HepG2 (cell line): ENCODE data around the gene COASY. TPM values are rescaled to one million over a fixed set of nuclear protein-coding genes. Genes with fewer than 3 reads are reported as not detected.

ENCODE experiments used
- ASH2L ChIP-seq: fragments of 300-600, 200-600 bp; sonication (generic); IDR thresholded peaks from 2 replicates; pipeline ENCODE4 v1.7.0; 2017; ENCODE audit warnings: low read depth, mild to moderate bottlenecking, moderate library complexity, mixed read lengths, low read length; ENCODE audit not compliant: insufficient read length
- ATF2 ChIP-seq: sonication (generic); formaldehyde crosslinking; IDR thresholded peaks from 2 replicates; pipeline ENCODE4 v1.4.0; 2020; ENCODE audit warnings: missing genetic modification reagents
- FUBP1 ChIP-seq: sonication (generic); formaldehyde crosslinking; IDR thresholded peaks from 2 replicates; pipeline ENCODE4 v1.5.1; 2020; ENCODE audit warnings: missing genetic modification reagents, mild to moderate bottlenecking, borderline replicate concordance
- GTF3A ChIP-seq: sonication (generic); formaldehyde crosslinking; conservative IDR thresholded peaks from 2 replicates; pipeline ENCODE4 v1.4.0; 2020; ENCODE audit warnings: mild to moderate bottlenecking, missing genetic modification reagents
- HES4 ChIP-seq: sonication (generic); formaldehyde crosslinking; IDR thresholded peaks from 2 replicates; pipeline ENCODE4 v1.9.0; 2021; ENCODE audit warnings: mild to moderate bottlenecking, missing genetic modification reagents, borderline replicate concordance
- MTERF4 ChIP-seq: sonication (generic); formaldehyde crosslinking; IDR thresholded peaks from 2 replicates; pipeline ENCODE4 v1.8.0; 2023; ENCODE audit warnings: mild to moderate bottlenecking, missing genetic modification reagents
- MYNN ChIP-seq: sonication (generic); formaldehyde crosslinking; IDR thresholded peaks from 2 replicates; pipeline ENCODE4 v1.4.0; 2020; ENCODE audit warnings: mild to moderate bottlenecking, low read depth, missing genetic modification reagents
- PHF21A ChIP-seq: sonication (generic); formaldehyde crosslinking; IDR thresholded peaks from 2 replicates; pipeline ENCODE4 v1.5.0; 2020; ENCODE audit warnings: mild to moderate bottlenecking, missing genetic modification reagents
- ZFP90 ChIP-seq: sonication (generic); formaldehyde crosslinking; IDR thresholded peaks from 2 replicates; pipeline ENCODE4 v1.8.0; 2022; ENCODE audit warnings: missing genetic modification reagents, mild to moderate bottlenecking, inconsistent platforms, borderline replicate concordance
- ZNF263 ChIP-seq: sonication (generic); formaldehyde crosslinking; IDR thresholded peaks from 2 replicates; pipeline ENCODE4 v1.4.0; 2020; ENCODE audit warnings: missing genetic modification reagents
- ZNF333 ChIP-seq: sonication (generic); formaldehyde crosslinking; IDR thresholded peaks from 2 replicates; pipeline ENCODE4 v1.4.0; 2020; ENCODE audit warnings: mild to moderate bottlenecking, missing genetic modification reagents, borderline replicate concordance
- ZNF432 ChIP-seq: sonication (generic); formaldehyde crosslinking; IDR thresholded peaks from 2 replicates; pipeline ENCODE4 v1.5.0; 2020; ENCODE audit warnings: missing genetic modification reagents, mild to moderate bottlenecking, borderline replicate concordance
- ZNF451 ChIP-seq: sonication (generic); formaldehyde crosslinking; IDR thresholded peaks from 2 replicates; pipeline ENCODE4 v1.5.0; 2020; ENCODE audit warnings: mild to moderate bottlenecking, missing genetic modification reagents
- ZNF550 ChIP-seq: sonication (generic); formaldehyde crosslinking; IDR thresholded peaks from 2 replicates; pipeline ENCODE4 v1.4.0; 2020; ENCODE audit warnings: mild to moderate bottlenecking, missing genetic modification reagents, borderline replicate concordance
- ZNF563 ChIP-seq: sonication (generic); formaldehyde crosslinking; IDR thresholded peaks from 2 replicates; pipeline ENCODE4 v1.8.0; 2022; ENCODE audit warnings: mild to moderate bottlenecking, moderate library complexity, missing genetic modification reagents
- ZNF567 ChIP-seq: sonication (generic); formaldehyde crosslinking; IDR thresholded peaks from 2 replicates; pipeline ENCODE4 v1.8.1; 2023; ENCODE audit warnings: mild to moderate bottlenecking, missing genetic modification reagents, borderline replicate concordance
- ZNF574 ChIP-seq: sonication (generic); formaldehyde crosslinking; IDR thresholded peaks from 2 replicates; pipeline ENCODE4 v1.4.0; 2020; ENCODE audit warnings: missing genetic modification reagents
- ZNF788 ChIP-seq: sonication (generic); formaldehyde crosslinking; IDR thresholded peaks from 2 replicates; pipeline ENCODE4 v1.5.0; 2020; ENCODE audit warnings: mild to moderate bottlenecking, missing genetic modification reagents, borderline replicate concordance
- ZNF839 ChIP-seq: sonication (generic); formaldehyde crosslinking; IDR thresholded peaks from 2 replicates; pipeline ENCODE4 v1.4.0; 2020; ENCODE audit warnings: missing genetic modification reagents, mild to moderate bottlenecking, borderline replicate concordance
- polyA plus RNA-seq, 8 experiments: library from polyadenylated mRNA; depleted of rRNA in 3 of 8; stranded (reverse) in 7 of 8; unstranded in 1 of 8; fragments of >200 nt; fragmentation: Illumina TruSeq in 4 of 8; extraction: Trizol in 4 of 8; gene quantifications; 2 replicates each; pipeline versions ENCODE4 v1.2.1 to v1.2.3, GENCODE V29; 2011 to 2016; ENCODE audit warnings: low read depth in 4 of 8, missing spikeins in 1 of 8, mixed read lengths in 1 of 8; ENCODE audit not compliant: insufficient read depth in 1 of 8
- total RNA-seq, 5 experiments: library from RNA; depleted of rRNA; stranded (reverse); fragments of >200 nt; fragmentation: Illumina TruSeq; extraction: Trizol; gene quantifications; 2 replicates each; pipeline ENCODE4 v1.2.3, GENCODE V29; 2016; ENCODE audit warnings: low read depth in 1 of 5

COASY gene
- total and polyA plus RNA-seq, 2 of the 13 experiments (the other 11 are each of a cell fraction or from before 2014, with no cell fraction given), result 90.7 to 125 TPM

GRCh38 chr17:42609814-42610801 is 48.2 kb downstream of the COASY start (continued):
- 0 out of 2 replicates have a peak, but pooled peaks have one; percentile 11 for TF ChIP-seq GTF3A (CRISPR knock-in tag)
- peak; percentile 87; the same call in 1 of the 2 replicates for TF ChIP-seq ZNF263 (CRISPR knock-in tag)
- peak; percentile 14; the same call in 1 of the 2 replicates for TF ChIP-seq ZNF788 (CRISPR knock-in tag)
- 0 out of 2 replicates have a peak, but pooled peaks have one; percentile 59 for TF ChIP-seq ZNF839 (CRISPR knock-in tag)
- TF ChIP-seq ASH2L, result peak; percentile 51
- peak; percentile 53; the same call in 1 of the 2 replicates for TF ChIP-seq HES4 (CRISPR knock-in tag)
- TF ChIP-seq PHF21A, result peak; percentile 35; the same call in 1 of the 2 replicates
- peak; percentile 74; the same call in 1 of the 2 replicates for TF ChIP-seq ZNF550 (CRISPR knock-in tag)
- TF ChIP-seq ZNF574 (CRISPR knock-in tag), result peak; percentile 35; the same call in 1 of the 2 replicates
- TF ChIP-seq ZNF333 (CRISPR knock-in tag), result peak; percentile 3; the same call in 1 of the 2 replicates
- 0 out of 2 replicates have a peak, but pooled peaks have one; percentile 31 for TF ChIP-seq ZNF567
- TF ChIP-seq ZNF451 (CRISPR knock-in tag), result peak; percentile 1; the same call in 1 of the 2 replicates
- TF ChIP-seq ATF2 (CRISPR knock-in tag), result 0 out of 2 replicates have a peak, but pooled peaks have one; percentile 7
- peak; percentile 55; the same call in 1 of the 2 replicates for TF ChIP-seq ZNF432 (CRISPR knock-in tag)
- peak; percentile 29; the same call in 1 of the 2 replicates for TF ChIP-seq MTERF4 (CRISPR knock-in tag)
- TF ChIP-seq FUBP1 (CRISPR knock-in tag), result 0 out of 2 replicates have a peak, but pooled peaks have one; percentile 10
- TF ChIP-seq ZNF563, result 0 out of 2 replicates have a peak, but pooled peaks have one; percentile 18
- TF ChIP-seq ZFP90 (CRISPR knock-in tag), result peak; percentile 67
- TF ChIP-seq MYNN, result 0 out of 2 replicates have a peak, but pooled peaks have one; percentile 29
